Endothelial cell of umbilical vein (primary cell): ENCODE measurements around the gene YPEL4. TPM values are rescaled to one million over a fixed set of nuclear protein-coding genes. Genes with fewer than 3 reads are reported as not detected.
A peak's percentile ranks its signal among the peaks of the same experiment; 100 is the strongest.

Experiments used
- BruUV-seq: library from RNA; stranded (reverse); fragments of 400-500 nt; replicated peaks from 2 replicates; lab custom pipeline; 2021; lab: Mats Ljungman, UMichigan
- CTCF ChIA-PET: fragments of 300-600, 350-600 bp; sonication (Branson Sonifier 250); formaldehyde crosslinking; loops from one replicate; lab custom pipeline; 2021; ENCODE audit warnings: antibody characterized with exemption, inconsistent platforms; lab: Charles Lee
- POLR2A ChIA-PET: fragments of 300-600, 350-600 bp; sonication (Branson Sonifier 250); formaldehyde crosslinking; loops from one replicate; lab custom pipeline; 2021; ENCODE audit warnings: antibody characterized with exemption, inconsistent platforms; lab: Charles Lee
- DNase-seq: peaks from one replicate; pipeline ENCODE4 v3.0.0-alpha.2; 2011; ENCODE audit warnings: low read depth, low spot score
- FAIRE-seq: peaks from 2 replicates; lab custom pipeline; 2011; peaks lifted over from hg19 to GRCh38; lab: Jason Lieb, UNC
- H2AFZ ChIP-seq: 2 replicates; pipeline ENCODE4 v1.6.0; 2012; ENCODE audit warnings: low read depth, low read length, control low read depth, inconsistent platforms
- H3K27ac ChIP-seq: 2 replicates; pipeline ENCODE4 v1.5.1; 2011; ENCODE audit warnings: low read depth, mild to moderate bottlenecking, control low read depth, low read length, moderate library complexity; ENCODE audit not compliant: insufficient read depth
- H3K27me3 ChIP-seq, 2 experiments: 2 replicates each; pipeline versions ENCODE4 v1.6.0 to v1.6.1; 2011; ENCODE audit warnings: low read length in 2 of 2, mixed read lengths in 1 of 2; ENCODE audit not compliant: control insufficient read depth in 2 of 2, insufficient read depth in 2 of 2
- H3K36me3 ChIP-seq, 2 experiments: 2 replicates in 1 of 2; 3 replicates in 1 of 2; pipeline ENCODE4 v1.5.1; 2011; ENCODE audit warnings: low read length in 2 of 2, mild to moderate bottlenecking in 1 of 2, moderate library complexity in 1 of 2; ENCODE audit not compliant: control insufficient read depth in 2 of 2, insufficient read depth in 2 of 2; ENCODE audit errors: extremely low read depth in 1 of 2
- H3K4me1 ChIP-seq: 3 replicates; pipeline ENCODE4 v1.5.1; 2011; ENCODE audit warnings: mild to moderate bottlenecking, low read length; ENCODE audit not compliant: control insufficient read depth, insufficient read depth; ENCODE audit errors: extremely low read depth
- H3K4me2 ChIP-seq: 2 replicates; pipeline ENCODE4 v1.6.1; 2011; ENCODE audit warnings: low read length, control low read depth, mixed read lengths; ENCODE audit not compliant: insufficient read depth
- H3K4me3 ChIP-seq, 3 experiments: fragments of 200-600 bp in 1 of 3; sonication (generic), shearing (Covaris generic) in 1 of 3; replicated peaks in 1 of 3; 2 replicates each; pipeline ENCODE4 v1.5.1; 2011 to 2016; ENCODE audit warnings: control low read depth in 3 of 3, low read length in 3 of 3, mild to moderate bottlenecking in 2 of 3, inconsistent platforms in 1 of 3, low read depth in 1 of 3, moderate library complexity in 1 of 3; ENCODE audit not compliant: insufficient read depth in 1 of 3
- H3K79me2 ChIP-seq: 2 replicates; pipeline ENCODE4 v1.6.0; 2012; ENCODE audit warnings: low read length, inconsistent platforms; ENCODE audit not compliant: control insufficient read depth, insufficient read depth
- H3K9ac ChIP-seq: replicated peaks from 2 replicates; pipeline ENCODE3; 2011; ENCODE audit warnings: low read length, control low read depth; ENCODE audit not compliant: insufficient read depth; ENCODE audit errors: extremely low read depth
- H3K9me1 ChIP-seq: replicated peaks from 3 replicates; pipeline ENCODE4 v1.6.0; 2011; ENCODE audit warnings: mild to moderate bottlenecking, low read length; ENCODE audit not compliant: control insufficient read depth, insufficient read depth; ENCODE audit errors: extremely low read depth
- H3K9me3 ChIP-seq: replicated peaks from 2 replicates; pipeline ENCODE4 v1.5.1; 2012; ENCODE audit warnings: low read length, inconsistent platforms; ENCODE audit not compliant: control insufficient read depth, insufficient read depth
- H4K20me1 ChIP-seq: replicated peaks from 2 replicates; pipeline ENCODE3; 2011; ENCODE audit warnings: mild to moderate bottlenecking, low read length; ENCODE audit not compliant: control insufficient read depth, insufficient read depth; ENCODE audit errors: extremely low read depth
- CTCF ChIP-seq, 2 donors: IDR thresholded peaks; 1 replicate in 1 of 2; 2 replicates in 1 of 2; pipeline ENCODE4 v1.5.1; 2011; ENCODE audit warnings: low read length in 2 of 2, mild to moderate bottlenecking in 2 of 2, moderate library complexity in 2 of 2, control low read depth in 1 of 2, inconsistent platforms in 1 of 2, low read depth in 1 of 2; ENCODE audit not compliant: insufficient read depth in 1 of 2; ENCODE audit errors: extremely low read depth in 1 of 2
- EZH2 ChIP-seq: IDR thresholded peaks from 2 replicates; pipeline ENCODE4 v1.6.1; 2012; ENCODE audit warnings: borderline replicate concordance, low read depth, mild to moderate bottlenecking, moderate library complexity, low read length, inconsistent platforms; ENCODE audit not compliant: severe bottlenecking
- FOS ChIP-seq: IDR thresholded peaks from 2 replicates; pipeline ENCODE4 v1.6.1; 2011; ENCODE audit warnings: mild to moderate bottlenecking, low read length, moderate library complexity, borderline replicate concordance; ENCODE audit not compliant: insufficient read depth
- GATA2 ChIP-seq: IDR thresholded peaks from 2 replicates; pipeline ENCODE4 v1.7.0; 2011; ENCODE audit warnings: low read depth, mild to moderate bottlenecking, moderate library complexity, mixed read lengths, low read length; ENCODE audit not compliant: insufficient read length, insufficient read depth
- JUN ChIP-seq: IDR thresholded peaks from 2 replicates; pipeline ENCODE4 v1.6.1; 2011; ENCODE audit warnings: borderline replicate concordance, low read depth; ENCODE audit not compliant: insufficient read length, insufficient read depth
- MAX ChIP-seq: IDR thresholded peaks from 2 replicates; pipeline ENCODE4 v1.6.1; 2011; ENCODE audit not compliant: insufficient read depth, insufficient read length
- MYC ChIP-seq: IDR thresholded peaks from one replicate; pipeline ENCODE4 v1.6.1; 2011; ENCODE audit warnings: mild to moderate bottlenecking, low read depth, low read length
- POLR2A ChIP-seq: IDR thresholded peaks from 2 replicates; pipeline ENCODE4 v1.6.1; 2012; ENCODE audit warnings: low read depth, mild to moderate bottlenecking, control low read depth, low read length
- POLR2AphosphoS5 ChIP-seq: IDR thresholded peaks from 2 replicates; pipeline ENCODE4 v1.6.1; 2012; ENCODE audit warnings: low read depth, mild to moderate bottlenecking, control low read depth, low read length, moderate library complexity; ENCODE audit not compliant: insufficient read depth
- dilution Hi-C: fragments of 300-500 bp; cut with MboI; formaldehyde crosslinking; loops from one replicate; pipeline ENCODE4 v1.15.0; 2019; ENCODE audit warnings: low sequenced_read_pairs; ENCODE audit not compliant: extremely low pct_ligation_motif_present
- intact Hi-C: fragments of 100-400 bp; cut with micrococcal nuclease; formaldehyde crosslinking; loops from one replicate; pipeline ENCODE4 v1.10.0; 2022
- polyA plus RNA-seq, 4 experiments: library from polyadenylated mRNA; depleted of rRNA in 3 of 4; stranded (reverse) in 3 of 4; unstranded in 1 of 4; fragments of >200 nt; gene quantifications; 2 replicates each; pipeline versions ENCODE4 v1.2.1 to v1.2.3, GENCODE V29; 2011 to 2012; ENCODE audit warnings: missing spikeins in 1 of 4
- total RNA-seq: library from RNA; stranded (reverse); gene quantifications from 2 replicates; pipeline ENCODE4 v1.2.3, GENCODE V29; 2021

The YPEL4 gene
- total and polyA plus RNA-seq, 2 donors (not counting 3 experiments of a cell fraction or from before 2014, with no cell fraction given): 0.03 to 0.24 TPM

DNA sequence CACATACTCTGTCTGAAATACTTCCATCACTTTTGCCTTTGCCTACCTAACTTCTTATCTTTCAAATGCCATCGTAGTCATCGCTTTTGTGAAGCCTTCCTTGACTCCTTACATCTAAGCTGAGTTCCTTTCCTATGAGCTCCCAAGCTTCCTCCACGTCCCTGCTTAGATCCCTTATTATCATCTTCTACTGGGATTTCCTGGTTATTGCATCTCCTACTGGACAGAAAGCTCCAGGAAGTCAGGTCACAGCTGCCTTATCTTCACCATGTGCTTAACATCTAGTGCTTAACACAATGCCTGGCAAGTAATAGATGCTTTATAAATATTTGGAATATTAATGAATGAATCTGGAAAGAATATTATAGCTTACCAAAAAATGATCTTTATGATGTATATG lies 5.9 kb downstream of the YPEL4 start:
- H3K4me1 ChIP-seq: peaks cover 19% of the 10 kb centered on the region
- dilution Hi-C loops (no loop called here), intact Hi-C loops (no loop called here)

More for the DNA sequence above, 5.9 kb downstream of the YPEL4 start:
- CTCF ChIA-PET: interaction anchor here (0.6 to 5.1 kb wide), 27 partner anchors 9 to 869 kb away, joined by 3 to 126 read pairs (median 5); partner anchors contain the start of genes MED19, RTN4RL2, SELENOH and SERPING1
- no peaks in the 10 kb centered on the region for H4K20me1 ChIP-seq
- H3K27me3 ChIP-seq: peaks cover 33 to 37% of the 10 kb centered on the region in 2 experiments
- H3K4me3 ChIP-seq: no peak overlapping the region
- TF ChIP-seq CTCF (IDR thresholded peaks at IDR 0.05; ENCODE audit: extremely low read depth in 1 of 2, insufficient read depth in 1 of 2, low read depth in 1 of 2, low read length in 2 of 2) (no peak), EZH2 (no peak), FOS (no peak), MYC (no peak), MAX (no peak), POLR2A (no peak), JUN (no peak), GATA2 (no peak), POLR2AphosphoS5 (no peak)
- FAIRE-seq (peak; percentile 21), DNase-seq (peak; percentile 32)
- no peak overlapping the region for H3K27ac ChIP-seq
- POLR2A ChIA-PET: no interaction called here
- no peak overlapping the region for H3K9ac ChIP-seq
- no peak overlapping the region for H2AFZ ChIP-seq
- no peaks in the 10 kb centered on the region for H3K9me3 ChIP-seq
- H3K9me1 ChIP-seq: no peaks in the 10 kb centered on the region
- H3K79me2 ChIP-seq: peaks cover 14% of the 10 kb centered on the region
- BruUV-seq: no TSS peak
- no peaks in the 10 kb centered on the region for H3K36me3 ChIP-seq
- no peak overlapping the region for H3K4me2 ChIP-seq
